Activated CD8-positive, alpha-beta memory T cell treated with anti-CD3 and anti-CD28 coated beads, Interleukin-2, amount 10 ng/mL, durations not matched to agents 7 days and 5 days (primary cell): ENCODE data around the gene RAB8B. TPM values are rescaled to one million over a fixed set of nuclear protein-coding genes. Genes with fewer than 3 reads are reported as not detected.
A peak's percentile ranks its signal among the peaks of the same experiment; 100 is the strongest.
"Not testable (repeated sequence)": the region's sequence is repeated elsewhere in the genome, so short reads cannot be mapped to it uniquely, and the experiment has no call there.

Experiments
- ATAC-seq: fragments of 150-1000 bp; cut with Tn5 transposase; one replicate; pipeline ENCODE4 v1.10.0; 2021; ENCODE audit warnings: moderate library complexity
- CTCF ChIA-PET: fragments of 350-600 bp; sonication (Branson Sonifier 250); formaldehyde crosslinking; loops from one replicate; lab custom pipeline; 2021; ENCODE audit warnings: antibody characterized with exemption; lab: Charles Lee
- DNase-seq: peaks from one replicate; pipeline ENCODE4 v3.0.0-alpha.2; 2020
- H3K27ac Mint-ChIP-seq: one replicate; pipeline ENCODE4 v1.8.0; 2021; ENCODE audit warnings: mild to moderate bottlenecking, mixed read lengths
- H3K27me3 Mint-ChIP-seq: one replicate; pipeline ENCODE4 v1.8.0; 2021; ENCODE audit warnings: mixed read lengths
- H3K36me3 Mint-ChIP-seq: one replicate; pipeline ENCODE4 v1.8.0; 2021; ENCODE audit warnings: mild to moderate bottlenecking, mixed read lengths
- H3K4me1 Mint-ChIP-seq: one replicate; pipeline ENCODE4 v1.8.0; 2021; ENCODE audit warnings: mixed read lengths
- H3K4me3 Mint-ChIP-seq: one replicate; pipeline ENCODE4 v1.8.0; 2021; ENCODE audit warnings: mild to moderate bottlenecking, moderate library complexity, mixed read lengths
- H3K9me3 Mint-ChIP-seq: one replicate; pipeline ENCODE4 v1.8.0; 2022; ENCODE audit warnings: low read depth, mixed read lengths
- total RNA-seq, 2 experiments: library from RNA; stranded (reverse); gene quantifications; one replicate each; pipeline ENCODE4 v1.2.3, GENCODE V29; 2021

RAB8B gene
- total RNA-seq, 2 experiments from 2014 or later: 94.8 to 128 TPM

GRCh38 chr15:63237086-63237485, 47.7 kb downstream of the RAB8B start:
- H3K27ac Mint-ChIP-seq, H3K27me3 Mint-ChIP-seq, H3K9me3 Mint-ChIP-seq, DNase-seq, H3K4me3 Mint-ChIP-seq, ATAC-seq: not testable (repeated sequence)
- Mint-ChIP-seq H3K4me1 (peaks cover 57% of the 10 kb centered on the region), H3K36me3 (peaks cover 30% of the 10 kb centered on the region)
- CTCF ChIA-PET: interaction anchor here (1.2 kb wide), 1 partner anchor 12 kb away, joined by 4 read pairs; no protein-coding TSS in a partner anchor

DNA sequence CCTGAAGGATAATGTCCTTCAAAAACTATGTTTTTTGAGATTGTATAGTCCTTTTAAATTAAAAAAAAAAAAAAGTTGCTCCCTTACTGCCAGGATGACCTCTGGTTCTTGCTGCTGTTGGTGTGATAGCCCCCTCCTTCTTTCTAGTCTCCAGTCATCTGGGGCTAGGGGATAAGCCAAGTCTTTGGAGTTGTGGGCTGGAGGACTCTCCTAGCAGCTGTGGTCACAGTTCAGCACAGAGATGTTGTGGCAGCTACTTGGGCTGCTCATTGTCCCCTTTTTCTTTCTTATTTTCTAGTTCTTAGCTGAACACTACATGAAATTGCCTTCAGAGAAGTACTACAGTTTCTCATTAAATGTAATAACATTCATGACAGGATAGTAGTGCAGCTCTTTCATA, 48.8 kb downstream of the RAB8B start:
- no peak for ATAC-seq
- no peaks in the 10 kb centered on the region for H3K27me3 Mint-ChIP-seq
- no peak overlapping the region for H3K4me3 Mint-ChIP-seq
- CTCF ChIA-PET: interaction anchor here (0.9 to 1.5 kb wide), 3 partner anchors 44 to 70 kb away, joined by 3 to 6 read pairs (median 3); no protein-coding TSS in a partner anchor
- peaks cover 56% of the 10 kb centered on the region for H3K4me1 Mint-ChIP-seq
- peaks cover 34% of the 10 kb centered on the region for H3K36me3 Mint-ChIP-seq
- no peak overlapping the region for H3K27ac Mint-ChIP-seq
- DNase-seq: no peak
- H3K9me3 Mint-ChIP-seq: peaks cover 2% of the 10 kb centered on the region

- Mint-ChIP-seq H3K27me3 (no peaks in the 10 kb centered on the region), H3K4me1 (peaks cover 54% of the 10 kb centered on the region), H3K36me3 (peaks cover 39% of the 10 kb centered on the region), H3K4me3 (no peak overlapping the region), H3K9me3 (peaks cover 2% of the 10 kb centered on the region), H3K27ac (no peak overlapping the region)
- CTCF ChIA-PET: interaction anchor here (0.9 to 1.5 kb wide), 2 partner anchors 45 to 47 kb away, joined by 3 to 6 read pairs; no protein-coding TSS in a partner anchor
- peak; percentile 92 for ATAC-seq
- DNase-seq: peak; percentile 74
Measured at GRCh38 chr15:63238796-63239195, 49.4 kb downstream of the RAB8B start.

- H3K27me3 Mint-ChIP-seq: no peaks in the 10 kb centered on the region
- ATAC-seq (no peak), DNase-seq (no peak)
- CTCF ChIA-PET: no interaction called here
- peaks cover 2% of the 10 kb centered on the region for H3K9me3 Mint-ChIP-seq
- H3K4me3 Mint-ChIP-seq: no peak overlapping the region
- H3K27ac Mint-ChIP-seq: no peak overlapping the region
- peaks cover 54% of the 10 kb centered on the region for H3K4me1 Mint-ChIP-seq
- peaks cover 52% of the 10 kb centered on the region for H3K36me3 Mint-ChIP-seq
Measured at GRCh38 chr15:63240109-63240508, 50.7 kb downstream of the RAB8B start.

- Mint-ChIP-seq H3K4me1 (peaks cover 51% of the 10 kb centered on the region), H3K27ac (no peak overlapping the region), H3K36me3 (peaks cover 57% of the 10 kb centered on the region), H3K9me3 (peaks cover 2% of the 10 kb centered on the region), H3K4me3 (no peak overlapping the region), H3K27me3 (no peaks in the 10 kb centered on the region)
- CTCF ChIA-PET: no interaction called here
- no peak for DNase-seq
- ATAC-seq: no peak
Measured at GRCh38 chr15:63241316-63241715, 51.9 kb downstream of the RAB8B start.

DNA sequence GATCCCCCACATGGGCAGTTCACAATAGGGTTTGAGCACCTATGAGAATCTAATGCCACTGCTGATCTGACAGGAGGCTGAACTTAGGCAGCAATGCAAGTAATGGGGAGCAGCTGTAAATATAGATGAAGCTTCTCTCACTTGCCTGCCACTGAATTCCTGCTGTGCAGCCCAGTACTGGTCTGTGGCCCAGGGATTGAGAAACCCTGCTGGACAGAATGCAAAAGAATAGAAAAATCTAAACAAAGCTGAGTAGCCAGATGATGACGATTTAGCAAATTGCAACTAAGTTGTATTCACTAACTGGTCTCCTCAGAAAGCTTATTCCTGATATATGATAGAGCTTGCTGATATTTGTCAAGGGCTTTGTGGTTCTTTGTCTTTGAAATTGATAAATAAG, 53.7 kb downstream of the RAB8B start:
- H3K27ac Mint-ChIP-seq: no peak overlapping the region
- no peaks in the 10 kb centered on the region for H3K27me3 Mint-ChIP-seq
- CTCF ChIA-PET: no interaction called here
- H3K4me3 Mint-ChIP-seq: no peak overlapping the region
- H3K9me3 Mint-ChIP-seq: no peaks in the 10 kb centered on the region
- H3K36me3 Mint-ChIP-seq: peaks cover 57% of the 10 kb centered on the region
- no peak for ATAC-seq
- DNase-seq: no peak
- H3K4me1 Mint-ChIP-seq: peaks cover 40% of the 10 kb centered on the region

- no peak for ATAC-seq
- Mint-ChIP-seq H3K36me3 (peaks cover 58% of the 10 kb centered on the region), H3K9me3 (no peaks in the 10 kb centered on the region), H3K4me1 (peaks cover 34% of the 10 kb centered on the region), H3K27ac (no peak overlapping the region), H3K27me3 (no peaks in the 10 kb centered on the region), H3K4me3 (no peak overlapping the region)
- CTCF ChIA-PET: no interaction called here
- DNase-seq: no peak
Measured at GRCh38 chr15:63243776-63244175, 54.4 kb downstream of the RAB8B start.

DNA sequence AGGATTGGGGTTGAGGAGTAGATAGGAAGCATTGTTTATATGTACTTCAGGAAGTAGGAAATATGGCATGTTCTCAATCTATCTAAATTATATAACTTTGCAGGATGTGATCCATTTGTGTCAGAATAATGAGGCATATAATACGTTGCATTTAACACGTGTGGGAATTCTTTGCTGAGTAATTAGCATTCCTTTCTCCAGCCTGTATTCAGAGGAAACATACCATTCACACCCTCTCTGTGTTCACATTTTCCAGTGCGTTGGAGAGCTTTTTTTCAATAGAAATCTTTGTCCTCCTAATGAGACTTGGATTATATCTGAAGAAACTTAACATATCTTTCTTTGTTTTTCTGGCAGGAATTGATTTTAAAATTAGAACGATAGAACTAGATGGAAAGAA, 55.0 kb downstream of the RAB8B start:
- CTCF ChIA-PET: interaction anchor here (0.9 kb wide), 1 partner anchor 10 kb away, joined by 3 read pairs; no protein-coding TSS in a partner anchor
- Mint-ChIP-seq H3K9me3 (no peaks in the 10 kb centered on the region), H3K27me3 (no peaks in the 10 kb centered on the region), H3K27ac (no peak overlapping the region), H3K36me3 (peaks cover 60% of the 10 kb centered on the region), H3K4me1 (peaks cover 30% of the 10 kb centered on the region), H3K4me3 (no peak overlapping the region)
- ATAC-seq: no peak
- DNase-seq: no peak

- no peak overlapping the region for H3K4me3 Mint-ChIP-seq
- H3K9me3 Mint-ChIP-seq: no peaks in the 10 kb centered on the region
- no peak for DNase-seq
- no peaks in the 10 kb centered on the region for H3K27me3 Mint-ChIP-seq
- peaks cover 59% of the 10 kb centered on the region for H3K36me3 Mint-ChIP-seq
- ATAC-seq: no peak
- H3K27ac Mint-ChIP-seq: peak overlapping the region; percentile 35
- CTCF ChIA-PET: interaction anchor here (0.6 to 1.3 kb wide), 3 partner anchors 10 to 34 kb away, joined by 3 read pairs; no protein-coding TSS in a partner anchor
- H3K4me1 Mint-ChIP-seq: peaks cover 23% of the 10 kb centered on the region
Measured at GRCh38 chr15:63244976-63245645, 55.7 kb downstream of the RAB8B start.

- H3K4me1 Mint-ChIP-seq: peaks cover 23% of the 10 kb centered on the region
- CTCF ChIA-PET: interaction anchor here (1.3 kb wide), 1 partner anchor 36 kb away, joined by 3 read pairs; no protein-coding TSS in a partner anchor
- no peaks in the 10 kb centered on the region for H3K27me3 Mint-ChIP-seq
- H3K27ac Mint-ChIP-seq: no peak overlapping the region
- no peak overlapping the region for H3K4me3 Mint-ChIP-seq
- H3K9me3 Mint-ChIP-seq: no peaks in the 10 kb centered on the region
- no peak for ATAC-seq
- no peak for DNase-seq
- H3K36me3 Mint-ChIP-seq: peaks cover 69% of the 10 kb centered on the region
Measured at GRCh38 chr15:63246691-63247469, 57.5 kb downstream of the RAB8B start.

GRCh38 chr15:63250312-63250965, 61.0 kb downstream of the RAB8B start:
- Mint-ChIP-seq H3K27ac (no peak overlapping the region), H3K4me1 (peaks cover 4% of the 10 kb centered on the region), H3K4me3 (no peak overlapping the region), H3K9me3 (no peaks in the 10 kb centered on the region), H3K27me3 (no peaks in the 10 kb centered on the region), H3K36me3 (peaks cover 57% of the 10 kb centered on the region)
- DNase-seq: no peak
- ATAC-seq: no peak
- CTCF ChIA-PET: interaction anchor here (1.1 kb wide), 1 partner anchor 17 kb away, joined by 3 read pairs; no protein-coding TSS in a partner anchor

DNA sequence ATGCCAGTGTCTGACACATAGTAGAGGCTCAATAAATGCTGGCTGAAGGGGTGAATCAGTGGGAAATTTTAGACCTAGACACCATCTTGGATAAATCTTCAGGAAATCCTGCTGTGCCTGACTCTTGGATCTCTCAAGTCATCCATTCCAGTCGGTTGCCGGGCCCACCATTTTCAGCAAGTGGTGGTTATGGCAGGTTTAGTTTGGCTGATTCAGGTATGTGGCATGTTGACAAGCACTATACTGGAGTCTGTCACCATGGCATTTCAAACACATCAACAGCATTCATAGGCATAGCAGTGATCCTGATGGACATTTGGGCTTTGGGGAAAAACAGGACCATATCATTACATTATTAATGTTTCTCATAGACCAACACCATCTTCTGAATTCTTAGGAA, 62.3 kb downstream of the RAB8B start:
- Mint-ChIP-seq H3K27ac (no peak overlapping the region), H3K36me3 (peaks cover 52% of the 10 kb centered on the region), H3K27me3 (no peaks in the 10 kb centered on the region)

DNA sequence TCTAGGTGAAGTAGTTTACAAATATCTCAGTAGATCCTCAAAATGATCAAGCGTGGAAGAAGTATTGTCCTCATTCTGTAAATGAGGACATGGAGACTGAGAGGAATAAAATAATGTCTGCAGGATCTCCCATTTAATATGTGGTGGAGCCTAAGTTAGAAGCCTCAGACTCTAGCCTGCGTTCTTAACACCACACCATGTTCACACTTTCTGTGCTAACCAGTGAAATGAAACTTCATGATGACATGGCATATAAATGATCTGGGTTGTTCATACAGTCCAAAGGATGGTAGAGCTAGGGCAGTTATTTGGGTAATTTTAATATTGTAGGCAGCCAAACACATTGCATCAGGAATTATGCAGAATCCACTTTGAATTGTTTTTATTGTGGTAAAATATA, 62.9 kb downstream of the RAB8B start:
- peaks cover 4% of the 10 kb centered on the region for H3K4me1 Mint-ChIP-seq
- peaks cover 50% of the 10 kb centered on the region for H3K36me3 Mint-ChIP-seq
- CTCF ChIA-PET: interaction anchor here (0.7 kb wide), 1 partner anchor 19 kb away, joined by 3 read pairs; no protein-coding TSS in a partner anchor
- no peaks in the 10 kb centered on the region for H3K9me3 Mint-ChIP-seq
- DNase-seq: no peak
- no peak for ATAC-seq
- H3K27ac Mint-ChIP-seq: no peak overlapping the region
- no peak overlapping the region for H3K4me3 Mint-ChIP-seq
- H3K27me3 Mint-ChIP-seq: no peaks in the 10 kb centered on the region

More for the DNA sequence above, 62.3 kb downstream of the RAB8B start:
- Mint-ChIP-seq H3K9me3 (no peaks in the 10 kb centered on the region), H3K4me1 (peaks cover 4% of the 10 kb centered on the region), H3K4me3 (no peak overlapping the region)
- DNase-seq: no peak
- no peak for ATAC-seq
- CTCF ChIA-PET: no interaction called here
